NCI-H187 (cell line): ENCODE data around the gene DCLK2.
A peak's percentile ranks its signal among the peaks of the same experiment; 100 is the strongest.

Experiments
- DNase-seq, 2 experiments: peaks; one replicate each; lab custom pipeline; 2025; lab: John Stamatoyannopoulos, UW

Gene DCLK2

GRCh38 chr4:150069353-150069752, 8.9 kb upstream of the DCLK2 start:
- DNase-seq = no peak

GRCh38 chr4:150070464-150071170, 7.6 kb upstream of the DCLK2 start:
- DNase-seq = no peak

DNA sequence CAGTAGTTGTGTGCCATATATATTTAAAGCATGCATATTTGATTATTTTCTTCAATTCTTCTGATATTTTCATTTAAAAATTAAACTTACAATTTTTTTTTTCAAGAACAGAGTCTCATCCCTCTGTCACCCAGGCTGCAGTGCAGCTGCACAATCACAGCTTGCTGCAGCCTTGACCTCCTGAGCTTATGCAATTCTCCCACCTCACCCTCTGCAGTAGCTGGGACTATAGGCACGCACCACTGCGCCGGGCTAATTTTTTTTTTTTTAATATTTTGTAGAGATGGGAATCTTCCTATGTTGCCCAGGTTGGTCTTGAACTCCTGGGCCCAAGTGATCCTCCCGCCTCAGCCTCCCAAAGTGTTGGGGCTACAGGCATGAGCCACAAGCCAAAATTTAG, 5.8 kb upstream of the DCLK2 start:
- DNase-seq = no peak

- DNase-seq = no peak
These were observed 5.1 kb upstream of the DCLK2 start for GRCh38 chr4:150072906-150073714.

DNA sequence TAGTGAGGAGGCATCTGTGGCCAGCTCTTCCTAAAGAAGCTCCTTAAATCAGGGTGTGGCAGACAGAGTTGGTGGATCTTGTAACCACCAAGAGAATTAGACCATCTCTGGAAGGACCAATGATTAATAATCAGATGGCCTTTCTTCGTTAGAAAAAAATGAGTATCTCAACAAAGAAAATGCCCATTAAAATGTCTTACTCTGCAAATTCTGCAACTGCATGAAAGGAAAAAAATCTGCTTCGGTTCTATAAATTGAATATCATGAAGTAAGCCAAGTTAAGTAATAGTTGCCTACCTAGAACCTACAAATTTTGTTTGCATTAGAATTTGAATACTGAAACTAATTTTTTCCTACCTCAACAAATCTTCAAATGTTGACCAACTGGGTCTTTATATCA, 4.2 kb upstream of the DCLK2 start:
- no peak for DNase-seq

- DNase-seq = peak in 1 of 2 experiments; percentile 22
These were observed 385 bp downstream of the DCLK2 start for GRCh38 chr4:150078579-150079080.

- peak in 1 of 2 experiments; percentile 18 for DNase-seq
These were observed 886 bp downstream of the DCLK2 start for GRCh38 chr4:150079081-150079581.

- DNase-seq = no peak
These were observed 2.1 kb downstream of the DCLK2 start for GRCh38 chr4:150080337-150080736.

GRCh38 chr4:150080875-150081274, 2.6 kb downstream of the DCLK2 start:
- DNase-seq = no peak

DNA sequence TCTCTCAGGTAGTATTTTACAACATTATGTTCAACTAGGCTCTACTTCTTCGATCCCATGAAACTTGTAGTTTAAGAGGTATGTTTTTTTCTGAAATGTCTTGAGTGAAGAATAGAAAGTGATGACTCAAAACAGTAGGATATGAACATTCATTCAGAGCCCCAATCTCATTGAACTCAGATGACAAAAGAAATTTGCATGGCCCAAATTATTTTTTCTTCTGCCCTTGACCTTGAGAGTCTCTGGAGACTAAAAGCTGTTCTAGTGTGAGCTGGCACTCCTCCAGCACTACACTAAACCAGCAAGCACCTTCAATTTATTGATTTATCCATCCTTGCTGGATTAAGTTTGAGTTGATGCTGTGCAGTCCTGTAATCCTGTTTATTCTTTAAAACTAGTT, 4.0 kb downstream of the DCLK2 start:
- peak in 1 of 2 experiments; percentile 11 for DNase-seq

DNA sequence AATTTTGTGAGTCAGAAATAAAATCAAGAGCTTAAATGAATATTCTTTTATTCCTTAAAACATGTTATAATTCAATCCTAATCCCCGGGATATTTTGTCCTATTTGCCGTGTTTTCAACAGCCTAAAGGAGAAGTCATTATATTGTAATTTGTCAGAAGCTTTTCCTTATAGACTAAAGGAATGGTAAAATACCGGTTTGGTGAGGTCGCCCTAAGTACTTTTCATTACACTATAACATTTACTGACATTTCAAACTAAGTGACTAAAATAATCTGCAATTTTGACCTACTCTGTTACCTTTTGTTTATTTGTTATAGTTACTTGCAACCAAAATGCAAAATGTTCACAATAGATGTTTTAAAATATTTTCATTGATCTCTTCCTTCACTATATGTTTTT, 8.8 kb downstream of the DCLK2 start:
- DNase-seq = no peak

- DNase-seq = no peak
These were observed 11.5 kb downstream of the DCLK2 start for GRCh38 chr4:150089732-150090131.

- no peak for DNase-seq
These were observed 12.6 kb downstream of the DCLK2 start for GRCh38 chr4:150090836-150091235.

DNA sequence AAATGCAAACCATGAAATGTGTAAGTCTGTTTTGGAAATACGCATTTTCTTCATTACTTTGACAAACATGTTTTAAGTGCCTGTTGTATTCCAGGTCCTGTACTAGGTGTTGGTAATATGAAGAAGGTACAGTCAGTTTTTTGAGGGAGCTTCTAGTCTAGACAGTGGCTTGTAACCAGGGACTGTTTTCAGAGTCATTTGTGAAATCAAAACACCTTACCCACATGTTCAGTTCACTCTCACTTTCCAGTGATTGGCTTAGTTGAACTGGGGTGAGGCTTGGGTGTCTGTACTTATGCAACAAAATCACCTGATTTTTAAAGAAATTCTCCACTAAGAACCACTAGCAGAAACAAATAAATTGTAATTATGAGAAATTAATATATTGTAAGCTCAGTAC, 16.4 kb downstream of the DCLK2 start:
- no peak for DNase-seq

- DNase-seq = peak; percentile 41 to 65
These were observed 18.4 kb downstream of the DCLK2 start for GRCh38 chr4:150096625-150097024.

DNA sequence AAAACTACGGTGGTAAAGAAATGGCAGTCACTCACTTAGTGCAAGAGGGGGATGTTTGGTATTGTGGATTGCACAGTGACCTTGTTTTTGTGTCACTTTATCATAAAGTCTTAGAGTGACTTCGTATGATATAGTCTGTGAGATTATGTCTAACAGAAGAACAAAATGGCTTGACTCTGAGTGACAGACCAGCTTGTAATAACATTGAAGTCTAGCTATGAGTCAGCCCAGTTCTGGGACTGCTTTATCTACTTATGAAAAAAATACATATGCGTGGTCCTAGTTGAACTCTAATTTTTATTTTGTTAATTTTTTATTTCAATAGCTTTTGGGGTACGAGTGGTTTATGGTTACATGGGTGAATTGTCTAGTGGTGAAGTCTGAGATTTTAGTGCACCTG, 20.0 kb downstream of the DCLK2 start:
- DNase-seq = no peak

DNA sequence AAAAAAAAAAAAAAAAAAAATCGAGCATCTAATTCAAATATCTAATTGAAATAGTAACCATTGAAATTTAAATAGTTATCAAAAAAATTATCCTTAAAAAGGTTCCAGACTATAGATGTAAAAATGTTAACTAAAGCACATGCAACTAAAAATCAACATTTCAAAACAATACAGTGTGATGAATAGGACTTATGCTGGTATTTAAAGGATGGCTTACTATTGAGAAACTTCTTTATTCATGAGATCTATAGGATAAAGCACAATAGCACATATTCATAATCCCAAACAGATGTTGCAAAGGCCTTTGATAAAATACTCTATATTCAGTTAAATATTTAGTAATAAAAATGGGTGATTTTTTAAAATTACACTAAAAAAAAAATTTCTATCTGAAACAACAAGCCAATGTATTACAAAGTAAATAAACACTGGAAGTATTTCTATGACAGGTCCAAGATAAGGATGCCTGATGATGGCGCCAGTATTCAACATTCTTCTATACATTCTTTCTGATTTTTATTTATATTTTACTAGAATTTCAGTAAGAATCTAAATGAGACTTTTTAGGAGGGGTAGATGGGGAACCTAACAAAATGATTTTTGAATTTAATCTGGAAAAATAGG, 26.3 kb downstream of the DCLK2 start:
- no peak for DNase-seq

- DNase-seq = no peak
These were observed 28.6 kb downstream of the DCLK2 start for GRCh38 chr4:150106886-150107285.

DNA sequence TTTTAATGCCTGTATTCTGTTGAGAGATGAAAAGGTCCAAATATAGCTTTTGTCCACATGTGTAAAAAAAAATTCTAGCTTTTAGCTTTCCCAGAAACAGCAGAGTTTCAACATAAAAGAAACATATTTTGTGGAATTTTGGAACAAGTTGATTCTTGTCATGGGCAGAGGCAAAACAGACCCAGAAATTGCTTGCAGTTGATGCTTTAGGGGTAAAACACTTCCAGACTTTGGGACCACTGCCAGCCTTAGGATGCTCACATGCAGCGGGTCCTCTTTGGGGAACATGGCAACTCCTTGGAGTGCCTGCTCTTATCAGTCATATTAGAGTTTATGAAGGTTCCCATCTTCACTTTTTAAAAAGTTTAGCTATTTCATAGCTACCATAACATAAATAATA, 30.4 kb downstream of the DCLK2 start:
- no peak for DNase-seq

- no peak for DNase-seq
These were observed 36.4 kb downstream of the DCLK2 start for GRCh38 chr4:150114641-150115040.

DNA sequence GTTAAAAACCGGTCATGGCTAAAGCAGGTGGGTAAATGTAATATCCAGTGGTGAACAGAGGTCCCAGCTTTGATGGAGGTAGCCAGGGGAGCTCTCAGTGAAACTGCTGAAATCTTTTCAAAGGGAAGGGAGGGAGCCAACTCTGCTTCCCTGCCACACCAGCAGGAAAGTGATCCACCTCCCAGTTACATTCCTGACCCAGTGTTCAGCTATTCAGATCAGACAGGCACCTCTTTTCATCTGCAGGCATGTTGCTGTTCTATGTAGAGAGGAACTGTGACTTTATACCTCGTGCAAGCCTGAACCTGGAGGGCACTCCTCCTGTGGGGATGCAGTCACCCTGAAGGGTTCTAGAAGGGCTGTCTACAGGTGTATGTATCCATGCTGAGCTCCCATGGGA, 37.6 kb downstream of the DCLK2 start:
- no peak for DNase-seq

- no peak for DNase-seq
These were observed 38.3 kb downstream of the DCLK2 start for GRCh38 chr4:150116506-150116905.

DNA sequence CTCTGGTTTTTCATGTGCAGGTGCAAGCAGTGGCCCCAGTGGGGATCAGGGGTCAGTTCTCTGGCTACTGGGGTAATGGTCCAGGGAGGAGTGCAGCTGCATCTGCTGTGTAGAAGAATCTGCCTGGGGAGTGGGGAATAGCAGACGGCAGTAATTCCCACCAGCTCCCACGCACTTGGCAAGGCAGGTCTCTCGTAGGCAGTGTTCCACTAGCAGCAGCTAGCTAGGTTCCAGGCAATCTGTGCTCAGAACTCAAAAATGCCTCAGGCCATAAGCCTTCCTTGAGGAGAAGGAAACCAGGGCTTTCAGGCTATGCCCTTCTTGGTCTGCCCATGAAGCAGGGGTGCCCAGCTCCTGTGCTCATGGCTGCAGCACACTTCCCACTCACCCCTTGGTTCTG, 38.8 kb downstream of the DCLK2 start:
- DNase-seq = no peak
